ENCODE results near the gene MIA. TPM values are rescaled to one million over a fixed set of nuclear protein-coding genes. Genes with fewer than 3 reads are reported as not detected.
"Not testable (repeated sequence)": the region's sequence is repeated elsewhere in the genome, so short reads cannot be mapped to it uniquely, and the experiment has no call there.

MIA gene
- total RNA-seq, 4 donors from 2014 or later, result 127 to 322 (median 209) TPM

DNA sequence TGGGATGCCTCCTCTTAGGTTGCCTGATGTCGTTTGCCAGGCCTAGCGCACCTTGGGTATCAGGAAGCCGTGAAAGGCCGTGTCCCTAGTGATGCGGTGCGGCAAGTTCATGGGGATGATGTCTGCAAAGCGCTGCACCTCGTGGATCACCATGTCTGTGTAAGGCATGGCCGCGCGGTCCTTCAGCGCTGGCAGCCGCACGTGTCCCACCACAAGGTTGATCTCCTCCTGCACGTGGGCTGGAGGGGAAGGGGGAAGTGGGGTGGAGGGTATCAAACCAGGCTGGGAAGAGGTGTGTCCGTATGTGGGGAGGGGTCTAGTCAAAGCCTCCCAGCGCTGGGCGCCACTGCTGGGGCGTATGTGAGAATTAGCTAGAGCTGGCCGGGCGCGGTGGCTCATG is 46.8 kb downstream of the MIA start:
- Histone ChIP-seq H3K9me3 (no peaks in the 10 kb centered on the region), H3K4me3 (no peak overlapping the region), H3K27ac (no peak overlapping the region), H3K4me1 (peaks cover 0 to 47% (median 17%) of the 10 kb centered on the region in 4 donors), H3K27me3 (no peaks in the 10 kb centered on the region), H3K36me3 (peaks cover 0 to 5% (median 0%) of the 10 kb centered on the region in 3 donors)
- 89 to 92% methylated on average over 19 to 22 of the region's 22 CpGs for WGBS, 2 donors
- TF ChIP-seq EP300 (IDR thresholded peaks at IDR 0.05) (no peak), POLR2A (IDR thresholded peaks at IDR 0.05) (no peak)
- TF ChIP-seq, protein P1, sequence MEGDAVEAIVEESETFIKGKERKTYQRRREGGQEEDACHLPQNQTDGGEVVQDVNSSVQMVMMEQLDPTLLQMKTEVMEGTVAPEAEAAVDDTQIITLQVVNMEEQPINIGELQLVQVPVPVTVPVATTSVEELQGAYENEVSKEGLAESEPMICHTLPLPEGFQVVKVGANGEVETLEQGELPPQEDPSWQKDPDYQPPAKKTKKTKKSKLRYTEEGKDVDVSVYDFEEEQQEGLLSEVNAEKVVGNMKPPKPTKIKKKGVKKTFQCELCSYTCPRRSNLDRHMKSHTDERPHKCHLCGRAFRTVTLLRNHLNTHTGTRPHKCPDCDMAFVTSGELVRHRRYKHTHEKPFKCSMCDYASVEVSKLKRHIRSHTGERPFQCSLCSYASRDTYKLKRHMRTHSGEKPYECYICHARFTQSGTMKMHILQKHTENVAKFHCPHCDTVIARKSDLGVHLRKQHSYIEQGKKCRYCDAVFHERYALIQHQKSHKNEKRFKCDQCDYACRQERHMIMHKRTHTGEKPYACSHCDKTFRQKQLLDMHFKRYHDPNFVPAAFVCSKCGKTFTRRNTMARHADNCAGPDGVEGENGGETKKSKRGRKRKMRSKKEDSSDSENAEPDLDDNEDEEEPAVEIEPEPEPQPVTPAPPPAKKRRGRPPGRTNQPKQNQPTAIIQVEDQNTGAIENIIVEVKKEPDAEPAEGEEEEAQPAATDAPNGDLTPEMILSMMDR (IDR thresholded peaks at IDR 0.05), result no peak
- no peak for DNase-seq (ENCODE audit: low spot score in 2 of 2)

DNA sequence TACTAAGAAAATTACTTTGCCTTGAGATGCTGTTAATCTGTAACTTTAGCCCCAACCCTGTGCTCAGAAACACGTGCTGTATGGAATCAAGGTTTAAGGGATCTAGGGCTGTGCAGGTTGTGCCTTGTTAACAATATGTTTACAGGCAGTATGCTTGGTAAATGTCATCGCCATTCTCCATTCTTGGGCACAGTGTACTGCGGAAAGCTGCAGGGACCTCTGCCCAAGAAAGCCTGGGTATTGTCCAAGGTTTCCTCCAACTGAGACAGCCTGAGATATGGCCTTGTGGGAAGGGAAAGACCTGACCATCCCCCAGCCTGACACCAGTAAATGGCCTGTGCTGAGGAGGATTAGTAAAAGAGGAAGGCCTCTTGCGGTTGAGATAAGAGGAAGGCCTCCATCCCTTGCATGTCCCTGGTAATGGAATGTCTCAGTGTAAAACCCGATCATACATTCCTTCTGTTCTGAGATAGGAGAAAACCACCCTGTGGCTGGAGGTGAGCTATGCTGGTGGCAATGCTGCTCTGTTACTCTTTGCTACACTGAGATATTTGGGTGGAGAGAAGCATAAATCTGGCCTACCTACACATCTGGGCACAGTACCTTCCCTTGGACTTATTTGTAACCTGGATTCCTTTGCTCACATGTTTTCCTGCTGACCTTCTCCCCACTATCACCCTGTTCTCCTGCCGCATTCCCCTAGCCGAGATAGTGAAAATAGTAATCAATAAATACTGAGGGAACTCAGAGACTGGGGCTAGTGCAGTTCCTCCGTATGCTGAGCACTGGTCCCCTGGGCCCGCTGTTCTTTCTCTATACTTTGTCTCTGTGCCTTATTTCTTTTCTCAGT is 47.6 kb downstream of the MIA start:
- not testable (repeated sequence) for H3K4me3 ChIP-seq; H3K9me3 ChIP-seq; H3K27me3 ChIP-seq; DNase-seq (ENCODE audit: low spot score in 2 of 2)
- peaks cover 0 to 43% (median 16%) of the 10 kb centered on the region in 4 donors for H3K4me1 ChIP-seq
- 80 to 82% methylated on average over 9 of the region's 9 CpGs for WGBS, 2 donors
- H3K27ac ChIP-seq, result peak overlapping the region in 2 of 4 donors; percentile 48 to 49
- H3K36me3 ChIP-seq, result peaks cover 0 to 13% (median 0%) of the 10 kb centered on the region in 3 donors

DNA sequence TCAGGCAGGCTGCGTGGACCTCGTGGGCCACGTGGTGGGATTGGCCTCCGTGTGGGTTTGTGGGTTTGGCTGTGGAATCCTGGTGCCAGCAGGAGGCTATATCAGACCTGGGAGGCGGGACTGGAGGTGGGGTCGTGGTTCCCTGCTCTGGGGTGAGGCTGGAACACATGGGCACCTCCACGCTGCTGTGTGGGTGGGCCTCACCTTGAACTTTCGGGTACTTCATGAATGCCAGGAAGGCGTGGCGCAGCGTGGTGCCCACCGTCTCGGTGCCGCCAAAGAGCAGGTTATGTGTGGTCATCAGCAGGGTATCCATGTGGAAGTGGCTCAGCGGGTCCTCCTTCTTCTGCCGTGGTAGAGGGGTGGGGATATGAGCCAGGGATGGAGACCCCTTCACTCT is 49.6 kb downstream of the MIA start:
- H3K9me3 ChIP-seq; H3K27ac ChIP-seq; DNase-seq (ENCODE audit: low spot score in 2 of 2); H3K27me3 ChIP-seq; H3K4me3 ChIP-seq: not testable (repeated sequence)
- Histone ChIP-seq H3K4me1 (peaks cover 0 to 23% (median 2%) of the 10 kb centered on the region in 4 donors), H3K36me3 (peaks cover 0 to 28% (median 0%) of the 10 kb centered on the region in 3 donors)
- 63 to 92% methylated on average over 8 to 16 of the region's 16 CpGs for WGBS, 2 donors

DNA sequence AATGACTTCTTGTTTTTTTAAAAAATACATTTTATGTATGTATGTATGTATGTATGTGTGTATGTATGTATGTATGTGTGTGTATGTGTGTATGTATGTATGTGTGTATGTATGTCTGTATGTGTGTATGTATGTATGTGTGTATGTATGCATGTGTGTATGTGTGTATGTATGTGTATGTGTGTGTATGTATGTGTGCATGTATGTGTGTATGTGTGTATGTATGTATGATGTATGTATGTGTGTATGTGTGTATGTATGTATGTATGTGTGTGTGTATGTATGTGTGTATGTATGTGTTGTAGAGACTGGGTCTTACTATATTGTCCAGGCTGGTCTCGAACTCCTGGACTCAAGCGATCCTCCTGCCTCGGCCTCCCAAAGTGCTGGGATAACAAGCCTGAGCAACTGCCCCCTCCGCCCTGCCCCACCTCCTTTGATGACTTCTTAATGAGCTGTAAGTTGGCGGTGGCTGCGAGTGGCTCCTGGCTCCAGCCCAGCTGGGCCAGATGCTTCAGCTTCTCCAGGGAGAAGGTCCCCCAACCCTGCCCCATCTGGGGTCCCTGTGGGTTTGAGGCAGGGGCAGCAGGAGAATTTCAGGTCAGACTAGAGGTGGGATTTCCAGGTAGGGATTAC is 50.3 kb downstream of the MIA start:
- Histone ChIP-seq H3K4me1 (peaks cover 0 to 21% (median 2%) of the 10 kb centered on the region in 4 donors), H3K36me3 (peaks cover 0 to 28% (median 0%) of the 10 kb centered on the region in 3 donors)
- H3K27ac ChIP-seq; H3K27me3 ChIP-seq; DNase-seq (ENCODE audit: low spot score in 2 of 2); H3K9me3 ChIP-seq; H3K4me3 ChIP-seq: not testable (repeated sequence)
- WGBS, 2 donors, result 92 to 97% methylated on average over 4 to 6 of the region's 6 CpGs

DNA sequence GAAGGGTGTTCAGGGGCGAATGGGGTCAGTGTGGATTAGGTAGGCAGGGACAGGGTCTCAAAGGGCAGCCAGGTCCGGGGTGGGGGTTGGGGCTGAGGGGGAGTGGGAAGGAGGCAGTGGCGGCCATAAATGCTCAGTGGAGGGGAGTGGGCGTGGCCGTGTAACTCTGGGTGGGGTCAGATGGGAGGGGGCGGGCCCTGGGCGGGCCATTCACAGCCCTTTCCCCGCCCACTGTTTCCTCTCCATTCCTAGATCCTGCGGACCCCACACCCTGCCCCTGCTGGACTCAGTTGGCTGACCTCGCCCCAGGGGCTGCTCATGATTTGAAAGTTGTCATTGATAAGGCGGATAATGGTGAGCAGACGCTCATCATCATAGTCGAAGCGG is 51.0 kb downstream of the MIA start:
- Histone ChIP-seq H3K4me1 (peaks cover 0 to 21% (median 2%) of the 10 kb centered on the region in 4 donors), H3K36me3 (peaks cover 0 to 28% (median 0%) of the 10 kb centered on the region in 3 donors)
- H3K4me3 ChIP-seq; H3K27me3 ChIP-seq; H3K27ac ChIP-seq; DNase-seq (ENCODE audit: low spot score in 2 of 2); H3K9me3 ChIP-seq: not testable (repeated sequence)
- WGBS, 2 donors, result 70 to 78% methylated on average over 7 to 10 of the region's 14 CpGs

DNA sequence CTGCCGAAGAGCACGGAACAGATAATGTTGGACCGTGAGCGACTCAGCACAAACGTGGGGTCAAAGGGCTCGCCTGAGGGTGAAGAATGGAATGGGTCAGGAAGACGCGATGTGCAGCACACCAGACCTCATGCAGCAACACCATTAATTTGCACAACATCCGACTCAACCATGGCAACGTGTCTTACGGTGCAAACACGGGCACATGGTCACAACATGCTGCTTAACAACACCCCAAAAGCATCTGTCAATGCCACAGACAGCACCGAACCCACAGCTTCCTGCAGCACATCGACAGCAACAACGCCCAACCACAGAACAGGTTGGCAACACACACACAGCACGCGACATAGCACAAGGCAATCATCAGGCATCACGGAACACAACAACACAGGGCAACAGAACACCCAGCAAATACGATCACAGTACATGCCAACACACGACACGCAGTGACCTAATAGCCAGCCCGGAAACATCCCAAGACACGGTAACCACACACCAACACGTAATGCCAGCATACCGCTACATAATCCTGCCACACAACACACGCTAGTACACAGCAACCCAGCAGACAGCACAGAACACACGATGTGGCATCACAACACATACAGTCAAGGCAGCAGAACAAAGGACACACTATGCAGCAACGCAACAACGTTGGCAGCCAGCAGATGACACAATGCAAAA is 51.5 kb downstream of the MIA start:
- H3K4me3 ChIP-seq; H3K27ac ChIP-seq; H3K27me3 ChIP-seq; DNase-seq (ENCODE audit: low spot score in 2 of 2); H3K9me3 ChIP-seq: not testable (repeated sequence)
- peaks cover 0 to 28% (median 0%) of the 10 kb centered on the region in 3 donors for H3K36me3 ChIP-seq
- H3K4me1 ChIP-seq, result peaks cover 0 to 21% (median 2%) of the 10 kb centered on the region in 4 donors
- WGBS, 2 donors, result 71 to 77% methylated on average over 29 of the region's 29 CpGs

Other genes starting within 250 kb of the MIA start
- 100 to 1,000 TPM in 1 of 4 donors, 10 to 100 TPM in 3; 40.8 to 129 (median 51.2) TPM for gene SHKBP1, start 198.6 kb upstream of the MIA start, total RNA-seq
- 1,000 to 10,000 TPM in 2 of 4 donors, 100 to 1,000 TPM in 2; 851 to 1,504 (median 1,156) TPM for gene LTBP4, start 174.2 kb upstream of the MIA start, total RNA-seq
- gene NUMBL, start 84.9 kb upstream of the MIA start, total RNA-seq, result 100 to 1,000 TPM; 203 to 284 (median 251) TPM
- gene COQ8B, start 58.6 kb upstream of the MIA start, total RNA-seq, result 10 to 100 TPM; 71.0 to 88.6 (median 84.3) TPM
- gene ITPKC, start 58.4 kb upstream of the MIA start, total RNA-seq, result 100 to 1,000 TPM in 1 of 4 donors, 10 to 100 TPM in 3; 72.0 to 114 (median 90.9) TPM
- gene ACTMAP, start 25.0 kb upstream of the MIA start, total RNA-seq, result 1 to 10 TPM; 2.5 to 7.1 (median 4.3) TPM
- gene SNRPA, start 24.3 kb upstream of the MIA start, total RNA-seq, result 10 to 100 TPM; 52.8 to 92.7 (median 70.9) TPM
- gene RAB4B, start 2.7 kb downstream of the MIA start, total RNA-seq, result 10 to 100 TPM; 38.3 to 66.6 (median 52.0) TPM
- gene EGLN2, start 23.7 kb downstream of the MIA start, total RNA-seq, result 100 to 1,000 TPM in 3 of 4 donors, 10 to 100 TPM in 1; 93.5 to 134 (median 120) TPM
- gene CYP2A6, start 74.9 kb downstream of the MIA start, total RNA-seq, result 1 to 10 TPM in 1 of 4 donors, not detected in 3; 7.3 TPM
- gene CYP2A7, start 106.7 kb downstream of the MIA start, total RNA-seq, result not detected
- not detected for gene CYP2B6, start 215.8 kb downstream of the MIA start, total RNA-seq

All from tibial nerve (tissue), 4 donors.